ENCODE data around the gene PLCD3. TPM values are rescaled to one million over a fixed set of nuclear protein-coding genes. Genes with fewer than 3 reads are reported as not detected.

The PLCD3 gene
- total RNA-seq, 2 experiments from 2014 or later: 4.2 to 4.9 TPM

DNA sequence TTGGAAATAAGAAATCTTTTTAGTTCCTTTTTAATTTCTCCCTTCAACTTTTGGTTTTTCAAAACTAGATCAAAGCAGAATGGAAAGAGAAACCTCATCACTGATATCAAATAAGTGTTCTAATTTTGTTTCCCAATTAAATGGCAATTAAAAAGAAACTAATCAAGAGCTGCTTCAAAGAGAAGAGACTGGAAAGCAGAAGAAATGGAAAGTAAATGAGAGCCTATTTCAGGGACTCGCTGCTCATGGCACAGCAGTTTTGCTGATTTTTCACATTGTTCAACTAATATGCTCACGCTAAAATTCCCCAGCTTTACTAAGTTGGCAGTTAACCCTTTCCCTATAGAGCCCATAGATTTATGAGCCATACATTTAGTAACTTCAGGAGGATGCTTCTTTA, 64.7 kb downstream of the PLCD3 start:
- peaks cover 30% of the 10 kb centered on the region for H3K4me1 Mint-ChIP-seq
- no peaks in the 10 kb centered on the region for H3K27me3 Mint-ChIP-seq
- no peaks in the 10 kb centered on the region for H3K9me3 Mint-ChIP-seq
- H3K36me3 Mint-ChIP-seq: peaks cover 22% of the 10 kb centered on the region
- POLR2A ChIA-PET: no interaction called here
- ATAC-seq (ENCODE audit: low read depth) (no peak), DNase-seq (no peak)
- no peak overlapping the region for H3K4me3 Mint-ChIP-seq
- H3K27ac Mint-ChIP-seq: no peak overlapping the region

DNA sequence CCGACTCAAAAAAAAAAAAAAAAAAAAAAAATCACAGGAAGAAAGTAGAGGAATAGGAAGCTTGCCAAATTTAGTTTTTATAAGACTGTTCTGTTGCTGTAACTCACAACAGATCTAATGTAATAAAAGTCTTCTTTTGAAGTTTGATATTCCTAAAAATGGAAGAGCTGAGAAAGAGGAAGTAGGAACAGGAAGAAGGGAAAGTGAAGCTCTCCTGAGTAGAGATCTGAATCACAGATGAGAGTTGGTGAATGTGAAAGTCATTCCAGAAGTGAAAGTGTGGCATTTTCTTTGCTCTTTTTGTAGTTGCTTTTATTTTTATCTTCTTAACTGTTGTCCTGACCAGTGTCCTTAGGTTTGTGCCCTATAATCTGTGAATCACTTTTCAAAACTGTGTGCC, 69.1 kb downstream of the PLCD3 start:
- no peaks in the 10 kb centered on the region for H3K27me3 Mint-ChIP-seq
- H3K4me3 Mint-ChIP-seq: peak overlapping the region; percentile 100
- H3K4me1 Mint-ChIP-seq: peaks cover 50% of the 10 kb centered on the region
- ATAC-seq (ENCODE audit: low read depth) (no peak), DNase-seq (no peak)
- peaks cover 20% of the 10 kb centered on the region for H3K36me3 Mint-ChIP-seq
- H3K27ac Mint-ChIP-seq: peak overlapping the region; percentile 70
- no peaks in the 10 kb centered on the region for H3K9me3 Mint-ChIP-seq
- POLR2A ChIA-PET: interaction anchor here (4.3 kb wide), 1 partner anchor 12 kb away, joined by 64 read pairs; the partner anchor contains the start of gene DCAKD

DNA sequence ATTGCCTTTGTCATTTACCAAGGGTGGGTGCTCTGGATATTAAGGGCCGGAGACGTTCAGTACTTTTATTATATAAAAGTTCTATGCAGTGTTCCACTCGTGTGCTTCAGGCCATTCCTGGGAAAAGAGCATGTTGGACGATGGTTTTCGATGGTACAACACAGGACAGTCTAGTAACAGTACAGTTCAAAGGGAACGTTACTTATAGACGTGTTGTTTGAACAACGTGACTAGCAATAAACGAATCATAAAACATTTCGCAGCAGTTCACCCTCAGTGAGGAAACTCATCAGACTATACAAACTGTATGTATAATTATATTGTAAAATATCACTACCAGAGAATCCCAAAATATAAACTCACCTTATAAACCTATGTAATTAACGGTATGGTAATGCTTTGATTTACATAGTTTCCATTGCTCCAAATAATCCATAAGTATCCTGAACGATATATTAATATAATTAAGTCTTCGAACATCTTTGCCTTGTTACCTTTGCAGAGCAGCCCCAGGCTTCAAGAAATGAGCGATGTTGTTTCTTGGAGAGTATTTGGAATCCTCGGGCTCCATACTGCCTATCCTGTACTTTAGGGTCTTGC, 70.6 kb downstream of the PLCD3 start:
- no peak for DNase-seq
- Mint-ChIP-seq H3K36me3 (peaks cover 9% of the 10 kb centered on the region), H3K4me3 (peak overlapping the region; percentile 100), H3K27ac (peak overlapping the region; percentile 100), H3K27me3 (no peaks in the 10 kb centered on the region), H3K9me3 (no peaks in the 10 kb centered on the region), H3K4me1 (peaks cover 38% of the 10 kb centered on the region)
- ATAC-seq (ENCODE audit: low read depth): no peak
- POLR2A ChIA-PET: interaction anchor here (1.0 to 4.3 kb wide), 12 partner anchors 10 to 255 kb away, joined by 3 to 64 read pairs (median 4); partner anchors contain the start of genes DCAKD, EFTUD2 and MAP3K14

GRCh38 chr17:45060797-45061605, 71.3 kb downstream of the PLCD3 start, which contains the start of gene NMT1:
NMT1 (plus strand) TSS chr17:45061317; CDS start chr17:45061330, 13 bp downstream.
- peak; percentile 89 for DNase-seq
- peak within 1 kb of the TSS; percentile 100 for H3K4me3 Mint-ChIP-seq
- peaks cover 36% of the 10 kb centered on the region for H3K4me1 Mint-ChIP-seq
- no peaks in the 10 kb centered on the region for H3K9me3 Mint-ChIP-seq
- no peaks in the 10 kb centered on the region for H3K27me3 Mint-ChIP-seq
- peak within 1 kb of the TSS; percentile 100 for H3K27ac Mint-ChIP-seq
- H3K36me3 Mint-ChIP-seq: peaks cover 9% of the 10 kb centered on the region
- peak; percentile 91 for ATAC-seq (ENCODE audit: low read depth)
- POLR2A ChIA-PET: interaction anchor here (0.5 to 4.3 kb wide), 16 partner anchors 10 to 1922 kb away, joined by 3 to 64 read pairs (median 4); partner anchors contain the start of genes DCAKD, EFTUD2 and MAP3K14

DNA sequence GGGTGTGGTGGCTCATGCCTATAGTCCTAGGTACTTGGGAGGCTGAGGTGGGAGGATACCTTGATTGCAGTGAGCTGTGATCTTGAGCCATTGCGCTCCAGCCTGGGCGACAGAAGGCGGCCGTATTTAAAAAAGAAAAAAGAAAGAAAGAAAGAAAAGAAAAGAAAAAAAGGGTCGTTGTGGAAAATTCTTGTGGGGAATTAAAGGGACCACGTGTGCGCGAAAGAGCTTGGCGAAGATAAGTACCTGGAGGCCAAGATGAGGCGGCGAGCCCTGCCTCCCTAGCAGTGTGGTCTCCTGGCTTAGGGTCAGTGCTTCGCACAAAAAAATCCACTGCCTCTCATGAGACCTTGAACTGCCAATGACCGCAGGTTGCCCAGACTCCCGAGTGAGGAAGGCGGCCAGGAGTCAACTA, 71.9 kb downstream of the PLCD3 start:
- H3K36me3 Mint-ChIP-seq: peaks cover 11% of the 10 kb centered on the region
- H3K27me3 Mint-ChIP-seq: no peaks in the 10 kb centered on the region
- H3K27ac Mint-ChIP-seq: peak overlapping the region; percentile 100
- H3K9me3 Mint-ChIP-seq: no peaks in the 10 kb centered on the region
- no peak for DNase-seq
- POLR2A ChIA-PET: interaction anchor here (0.5 to 4.3 kb wide), 14 partner anchors 9 to 257 kb away, joined by 3 to 64 read pairs (median 4); partner anchors contain the start of genes DCAKD, EFTUD2 and MAP3K14
- no peak for ATAC-seq (ENCODE audit: low read depth)
- H3K4me3 Mint-ChIP-seq: peak overlapping the region; percentile 100
- H3K4me1 Mint-ChIP-seq: peaks cover 38% of the 10 kb centered on the region

Small RNAs within 50 kb of the gene (microRNA-seq; reads per million reads assigned to microRNA genes)
- gene MIR6784: not detected

Other genes starting within 250 kb of the PLCD3 start
- 100 to 1,000 TPM; 109 to 112 TPM for gene EFTUD2, start 233.1 kb downstream of the PLCD3 start, total RNA-seq
- not detected for gene GFAP, start 217.0 kb downstream of the PLCD3 start, total RNA-seq
- 10 to 100 TPM; 66.7 to 70.5 TPM for gene KIF18B, start 184.7 kb downstream of the PLCD3 start, total RNA-seq
- not detected for gene C1QL1, start 164.2 kb downstream of the PLCD3 start, total RNA-seq
- 10 to 100 TPM; 35.5 TPM for gene DCAKD, start 80.9 kb downstream of the PLCD3 start, total RNA-seq
- gene NMT1, start 71.2 kb downstream of the PLCD3 start, total RNA-seq: 100 to 1,000 TPM; 132 to 141 TPM
- 10 to 100 TPM; 24.5 to 25.0 TPM for gene ACBD4, start 3.2 kb upstream of the PLCD3 start, total RNA-seq
- gene HEXIM1, start 16.0 kb upstream of the PLCD3 start, total RNA-seq: 10 to 100 TPM; 33.6 to 33.7 TPM
- 1 to 10 TPM; 6.7 to 7.7 TPM for gene HEXIM2, start 29.4 kb upstream of the PLCD3 start, total RNA-seq
- 100 to 1,000 TPM; 408 to 411 TPM for gene FMNL1, start 89.4 kb upstream of the PLCD3 start, total RNA-seq
- gene SPATA32, start 129.6 kb upstream of the PLCD3 start, total RNA-seq: under 1 TPM; 0.53 to 0.65 TPM
- gene MAP3K14, start 184.5 kb upstream of the PLCD3 start, total RNA-seq: 10 to 100 TPM; 25.9 to 33.7 TPM